Central memory CD8-positive, alpha-beta T cell (primary cell): ENCODE measurements around the gene INPP5A.

Experiments used
- ATAC-seq: fragments of 150-1000 bp; cut with Tn5 transposase; replicated peaks from 2 replicates; pipeline ENCODE4 v1.10.0; 2022; ENCODE audit warnings: mild to moderate bottlenecking, moderate FRiP score, moderate number of reproducible peaks; ENCODE audit not compliant: poor library complexity, severe bottlenecking; ENCODE audit errors: extremely low read depth
- DNase-seq, 2 donors: peaks; one replicate each; pipeline ENCODE4 v3.0.0; 2021; ENCODE audit warnings: low spot score in 2 of 2
- H3K27ac Mint-ChIP-seq: one replicate; pipeline ENCODE4 v1.8.0; 2022; ENCODE audit warnings: low read depth, mild to moderate bottlenecking, moderate library complexity, mixed read lengths
- H3K27me3 Mint-ChIP-seq: one replicate; pipeline ENCODE4 v1.8.0; 2022; ENCODE audit warnings: mixed read lengths
- H3K36me3 Mint-ChIP-seq: one replicate; pipeline ENCODE4 v1.8.0; 2022; ENCODE audit warnings: mild to moderate bottlenecking, moderate library complexity, mixed read lengths; ENCODE audit not compliant: insufficient read depth
- H3K4me1 Mint-ChIP-seq: one replicate; pipeline ENCODE4 v1.8.0; 2022; ENCODE audit warnings: mixed read lengths
- H3K4me3 Mint-ChIP-seq: one replicate; pipeline ENCODE4 v1.8.0; 2022; ENCODE audit warnings: mild to moderate bottlenecking, moderate library complexity, mixed read lengths
- H3K9me3 Mint-ChIP-seq: one replicate; pipeline ENCODE4 v1.8.0; 2022; ENCODE audit warnings: mixed read lengths

INPP5A gene

DNA sequence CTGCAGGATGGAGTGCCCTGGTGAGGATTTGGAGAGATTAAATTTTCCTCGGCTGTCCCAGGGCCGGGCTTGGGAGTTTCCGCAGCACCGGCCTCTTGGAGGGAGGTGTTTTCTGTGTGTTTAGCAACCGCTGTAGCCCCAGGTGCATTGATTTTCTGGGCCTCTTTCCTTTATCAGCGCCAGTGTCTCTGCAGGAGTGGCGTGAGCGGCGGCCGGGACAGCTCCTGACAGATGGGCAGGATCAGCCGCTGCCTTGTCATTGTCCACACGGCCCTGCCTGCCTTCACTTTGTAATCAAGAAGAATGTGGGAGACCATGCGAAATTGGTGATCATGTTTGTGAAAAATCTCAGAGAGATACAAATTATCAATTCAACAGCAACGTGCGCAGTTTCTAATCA is 216.0 kb downstream of the INPP5A start:
- peaks cover 6% of the 10 kb centered on the region for H3K9me3 Mint-ChIP-seq
- H3K4me1 Mint-ChIP-seq = no peaks in the 10 kb centered on the region
- no peak overlapping the region for H3K4me3 Mint-ChIP-seq
- no peaks in the 10 kb centered on the region for H3K36me3 Mint-ChIP-seq
- DNase-seq (no peak), ATAC-seq (no peak)
- no peak overlapping the region for H3K27ac Mint-ChIP-seq
- H3K27me3 Mint-ChIP-seq = no peaks in the 10 kb centered on the region

DNA sequence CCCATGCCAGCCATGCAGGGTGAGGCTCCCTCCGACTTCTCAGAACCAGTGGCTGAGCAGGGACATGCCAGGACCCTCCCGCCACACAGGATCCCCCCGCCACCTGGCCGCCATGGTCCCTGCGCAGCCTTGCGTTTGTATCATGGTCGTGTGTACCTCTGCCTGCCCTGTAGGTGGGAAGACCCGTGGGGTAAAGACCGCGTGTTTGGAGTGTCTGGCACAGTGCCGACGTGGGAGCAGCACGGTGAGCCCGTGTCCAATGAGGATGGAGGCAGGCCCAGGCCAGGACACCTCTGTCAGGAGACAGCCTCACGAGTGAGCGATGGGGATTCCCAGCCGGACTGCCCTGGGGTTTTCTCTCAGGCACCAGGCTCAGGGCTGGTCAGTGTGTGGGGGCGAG is 216.5 kb downstream of the INPP5A start:
- H3K27me3 Mint-ChIP-seq = no peaks in the 10 kb centered on the region
- H3K4me3 Mint-ChIP-seq = no peak overlapping the region
- peaks cover 6% of the 10 kb centered on the region for H3K9me3 Mint-ChIP-seq
- H3K4me1 Mint-ChIP-seq = no peaks in the 10 kb centered on the region
- no peak for DNase-seq
- H3K27ac Mint-ChIP-seq = no peak overlapping the region
- no peak for ATAC-seq
- no peaks in the 10 kb centered on the region for H3K36me3 Mint-ChIP-seq

GRCh38 chr10:132755166-132755711 is 217.7 kb downstream of the INPP5A start:
- peaks cover 6% of the 10 kb centered on the region for H3K9me3 Mint-ChIP-seq
- no peak for DNase-seq
- H3K27me3 Mint-ChIP-seq = no peaks in the 10 kb centered on the region
- no peak for ATAC-seq
- no peaks in the 10 kb centered on the region for H3K36me3 Mint-ChIP-seq
- no peaks in the 10 kb centered on the region for H3K4me1 Mint-ChIP-seq
- H3K4me3 Mint-ChIP-seq = no peak overlapping the region
- no peak overlapping the region for H3K27ac Mint-ChIP-seq

GRCh38 chr10:132756591-132756990 is 219.0 kb downstream of the INPP5A start:
- ATAC-seq (no peak), DNase-seq (no peak)
- Mint-ChIP-seq H3K36me3 (no peaks in the 10 kb centered on the region), H3K4me3 (no peak overlapping the region), H3K27ac (no peak overlapping the region), H3K27me3 (no peaks in the 10 kb centered on the region), H3K4me1 (no peaks in the 10 kb centered on the region), H3K9me3 (peaks cover 6% of the 10 kb centered on the region)

DNA sequence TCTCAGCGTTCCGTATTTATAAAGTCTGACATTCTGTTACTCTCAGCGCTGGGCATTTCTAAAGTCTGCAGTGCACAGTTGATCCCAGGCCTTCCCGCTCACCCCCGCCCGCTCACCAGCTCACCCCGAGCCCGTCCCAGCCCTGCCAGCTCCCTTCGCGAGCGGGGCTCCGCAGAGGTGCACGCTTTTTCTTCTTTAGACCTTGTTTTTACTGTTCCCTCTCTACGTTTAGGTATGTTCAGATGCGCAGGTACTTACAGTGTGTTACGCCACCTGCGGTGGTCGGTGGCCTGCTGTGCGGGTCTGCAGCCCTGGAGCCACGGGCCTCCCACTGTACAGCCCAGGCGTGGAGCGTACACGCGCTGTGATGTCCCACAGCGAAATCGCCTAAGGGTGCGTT is 219.6 kb downstream of the INPP5A start:
- no peaks in the 10 kb centered on the region for H3K36me3 Mint-ChIP-seq
- H3K4me3 Mint-ChIP-seq = no peak overlapping the region
- DNase-seq = no peak
- H3K9me3 Mint-ChIP-seq = peaks cover 6% of the 10 kb centered on the region
- no peaks in the 10 kb centered on the region for H3K27me3 Mint-ChIP-seq
- no peaks in the 10 kb centered on the region for H3K4me1 Mint-ChIP-seq
- no peak for ATAC-seq
- no peak overlapping the region for H3K27ac Mint-ChIP-seq

DNA sequence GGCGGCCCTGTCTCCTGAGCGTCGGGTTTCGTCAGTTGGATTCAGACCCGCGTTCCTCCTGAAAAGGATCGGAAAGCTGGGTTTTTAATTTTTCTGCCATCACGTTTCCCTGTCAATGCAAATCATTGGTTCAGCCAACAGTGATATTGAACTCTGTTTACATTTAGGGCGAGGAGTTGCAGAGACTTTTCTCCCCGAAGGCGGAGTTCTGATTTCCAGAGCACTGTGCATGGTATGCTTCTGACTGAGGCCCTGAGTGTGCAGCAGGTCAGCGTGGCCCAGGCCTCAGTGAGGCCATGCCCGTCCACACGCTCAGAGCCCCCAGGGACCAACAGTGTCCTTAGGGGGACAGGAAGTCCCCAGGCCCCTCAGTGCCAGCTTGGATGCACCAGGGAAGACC is 221.3 kb downstream of the INPP5A start:
- peaks cover under 1% of the 10 kb centered on the region for H3K4me1 Mint-ChIP-seq
- H3K27me3 Mint-ChIP-seq = no peaks in the 10 kb centered on the region
- ATAC-seq (no peak), DNase-seq (no peak)
- peaks cover 6% of the 10 kb centered on the region for H3K9me3 Mint-ChIP-seq
- no peak overlapping the region for H3K4me3 Mint-ChIP-seq
- no peaks in the 10 kb centered on the region for H3K36me3 Mint-ChIP-seq
- H3K27ac Mint-ChIP-seq = no peak overlapping the region

- no peaks in the 10 kb centered on the region for H3K9me3 Mint-ChIP-seq
- no peak overlapping the region for H3K27ac Mint-ChIP-seq
- H3K4me1 Mint-ChIP-seq = peaks cover 5% of the 10 kb centered on the region
- H3K27me3 Mint-ChIP-seq = no peaks in the 10 kb centered on the region
- peaks cover 4% of the 10 kb centered on the region for H3K36me3 Mint-ChIP-seq
- no peak for DNase-seq
- ATAC-seq = no peak
- no peak overlapping the region for H3K4me3 Mint-ChIP-seq
Observed at GRCh38 chr10:132761395-132762060, 223.9 kb downstream of the INPP5A start.

DNA sequence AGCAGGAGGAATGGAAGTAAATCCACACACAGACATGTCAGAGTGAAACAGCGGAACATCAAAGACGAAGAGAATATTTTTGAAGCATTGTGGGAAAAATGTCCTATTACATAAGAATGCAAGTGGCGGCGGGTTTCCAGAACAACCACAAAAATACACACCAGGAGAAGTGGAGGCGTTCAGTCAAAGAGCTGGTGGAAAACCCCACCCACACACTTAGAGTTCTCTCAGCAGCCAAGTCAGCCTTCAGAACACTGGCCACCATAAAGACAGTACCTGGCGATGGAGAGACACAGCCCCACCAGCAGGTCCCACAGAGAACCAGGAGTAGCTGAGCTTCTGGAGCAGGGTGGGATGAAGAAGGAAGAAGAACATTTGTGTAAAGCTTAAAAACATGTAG is 224.7 kb downstream of the INPP5A start:
- peaks cover 5% of the 10 kb centered on the region for H3K4me1 Mint-ChIP-seq
- no peaks in the 10 kb centered on the region for H3K27me3 Mint-ChIP-seq
- no peaks in the 10 kb centered on the region for H3K9me3 Mint-ChIP-seq
- DNase-seq = no peak
- ATAC-seq = no peak
- peaks cover 4% of the 10 kb centered on the region for H3K36me3 Mint-ChIP-seq
- H3K4me3 Mint-ChIP-seq = no peak overlapping the region
- no peak overlapping the region for H3K27ac Mint-ChIP-seq

GRCh38 chr10:132763545-132763944 is 226.0 kb downstream of the INPP5A start:
- no peak overlapping the region for H3K27ac Mint-ChIP-seq
- no peaks in the 10 kb centered on the region for H3K9me3 Mint-ChIP-seq
- ATAC-seq (no peak), DNase-seq (no peak)
- no peaks in the 10 kb centered on the region for H3K27me3 Mint-ChIP-seq
- peaks cover 5% of the 10 kb centered on the region for H3K4me1 Mint-ChIP-seq
- peaks cover 5% of the 10 kb centered on the region for H3K36me3 Mint-ChIP-seq
- no peak overlapping the region for H3K4me3 Mint-ChIP-seq

GRCh38 chr10:132764108-132764507 is 226.5 kb downstream of the INPP5A start:
- Mint-ChIP-seq H3K27ac (no peak overlapping the region), H3K9me3 (no peaks in the 10 kb centered on the region), H3K4me3 (no peak overlapping the region), H3K36me3 (peaks cover 5% of the 10 kb centered on the region), H3K4me1 (peaks cover 5% of the 10 kb centered on the region), H3K27me3 (no peaks in the 10 kb centered on the region)
- no peak for DNase-seq
- no peak for ATAC-seq

DNA sequence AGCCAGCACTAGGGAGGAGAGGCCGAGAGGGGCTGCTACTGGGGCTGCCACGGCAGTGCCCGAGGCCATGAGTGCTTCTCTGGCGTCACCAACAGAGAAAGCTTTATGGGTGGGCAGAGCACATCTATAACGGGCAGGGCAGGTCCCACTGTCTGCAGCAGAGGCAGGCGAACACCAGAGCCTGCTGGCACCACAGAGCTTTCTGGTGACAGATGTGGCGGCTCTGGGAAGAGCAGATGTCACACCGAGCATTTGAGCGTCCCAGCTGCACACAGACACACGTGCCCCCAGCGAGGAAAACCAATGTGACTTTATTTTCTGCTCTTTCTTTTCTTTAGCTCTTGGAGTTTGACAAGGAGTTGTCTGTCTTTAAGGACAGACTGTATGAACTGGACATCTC is 227.8 kb downstream of the INPP5A start:
- no peak overlapping the region for H3K4me3 Mint-ChIP-seq
- no peaks in the 10 kb centered on the region for H3K27me3 Mint-ChIP-seq
- peaks cover 5% of the 10 kb centered on the region for H3K4me1 Mint-ChIP-seq
- no peak for DNase-seq
- no peak for ATAC-seq
- H3K36me3 Mint-ChIP-seq = peaks cover 5% of the 10 kb centered on the region
- H3K27ac Mint-ChIP-seq = no peak overlapping the region
- no peaks in the 10 kb centered on the region for H3K9me3 Mint-ChIP-seq

- no peaks in the 10 kb centered on the region for H3K27me3 Mint-ChIP-seq
- DNase-seq (no peak), ATAC-seq (no peak)
- H3K9me3 Mint-ChIP-seq = no peaks in the 10 kb centered on the region
- H3K4me3 Mint-ChIP-seq = no peak overlapping the region
- H3K27ac Mint-ChIP-seq = no peak overlapping the region
- peaks cover 5% of the 10 kb centered on the region for H3K36me3 Mint-ChIP-seq
- H3K4me1 Mint-ChIP-seq = peaks cover 5% of the 10 kb centered on the region
Observed at GRCh38 chr10:132766291-132766690, 228.7 kb downstream of the INPP5A start.

DNA sequence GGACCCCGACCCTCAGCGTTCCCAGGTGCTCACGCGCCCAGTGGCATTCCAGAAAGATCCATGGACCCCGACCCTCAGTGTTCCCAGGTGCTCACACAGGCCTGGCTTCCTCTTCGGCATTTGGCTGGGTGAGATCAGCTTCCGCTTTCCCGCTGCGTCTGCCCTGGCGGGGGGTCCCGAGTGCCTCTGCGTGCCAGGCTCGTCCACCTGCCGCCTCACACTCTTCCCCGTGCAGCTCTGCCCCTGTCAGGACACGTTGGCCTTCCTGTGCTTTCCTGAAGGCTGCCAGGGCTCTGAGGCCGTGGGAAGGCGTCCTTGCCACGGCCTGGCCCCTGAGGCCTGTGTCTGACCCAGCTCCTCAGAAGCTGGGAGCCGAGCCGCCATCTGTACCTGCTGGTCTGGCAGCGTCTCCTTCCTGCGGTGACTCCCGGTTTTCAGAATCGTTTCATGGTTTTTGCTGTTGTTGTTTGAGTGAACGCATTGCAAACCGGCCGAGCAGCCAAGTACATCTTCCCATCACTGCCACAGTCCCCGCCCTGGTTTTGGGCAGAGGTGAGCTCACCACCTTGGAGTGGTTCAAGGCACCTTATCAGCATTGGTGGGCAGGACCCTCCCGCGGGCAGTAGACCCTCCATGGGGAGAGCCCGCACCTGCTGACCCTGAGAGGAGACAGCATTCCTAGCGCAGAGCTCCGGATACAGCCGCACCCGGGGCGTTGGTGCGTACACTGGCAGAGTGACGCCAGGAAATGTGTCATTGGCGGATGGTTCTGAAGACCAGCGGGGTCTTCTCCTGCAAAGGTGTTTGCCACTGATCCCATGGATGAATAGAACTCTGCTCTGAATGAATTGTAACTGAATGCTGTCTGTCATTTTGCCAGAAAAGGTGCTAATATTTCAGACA is 231.0 kb downstream of the INPP5A start:
- no peak for DNase-seq
- no peak overlapping the region for H3K4me3 Mint-ChIP-seq
- no peak for ATAC-seq
- H3K27me3 Mint-ChIP-seq = no peaks in the 10 kb centered on the region
- peaks cover 5% of the 10 kb centered on the region for H3K4me1 Mint-ChIP-seq
- H3K36me3 Mint-ChIP-seq = peaks cover 5% of the 10 kb centered on the region
- H3K9me3 Mint-ChIP-seq = no peaks in the 10 kb centered on the region
- no peak overlapping the region for H3K27ac Mint-ChIP-seq
